CD4-positive, alpha-beta T cell (primary cell): Measurements from ENCODE around the gene AGPAT4. TPM values are rescaled to one million over a fixed set of nuclear protein-coding genes. Genes with fewer than 3 reads are reported as not detected.

Source experiments
- ATAC-seq: fragments of 200-7000 bp; cut with Tn5 transposase; one replicate; pipeline ENCODE4 v1.10.0; 2022; ENCODE audit warnings: mild to moderate bottlenecking; ENCODE audit not compliant: poor library complexity
- CTCF ChIA-PET: fragments of 350-600 bp; sonication (Branson Sonifier 250); formaldehyde crosslinking; loops from one replicate; lab custom pipeline; 2021; ENCODE audit warnings: antibody characterized with exemption, inconsistent platforms; lab: Charles Lee
- POLR2A ChIA-PET: fragments of 350-600 bp; sonication (Branson Sonifier 250); formaldehyde crosslinking; loops from one replicate; lab custom pipeline; 2021; ENCODE audit warnings: antibody characterized with exemption, inconsistent platforms; lab: Charles Lee
- DNase-seq, 14 experiments: peaks; one replicate each; pipeline ENCODE4 v3.0.0-alpha.2; 2013 to 2020; ENCODE audit warnings: mixed read lengths in 2 of 14
- H3K27ac ChIP-seq, 2 donors: one replicate each; pipeline versions ENCODE4 v1.5.1 to v1.7.0; 2013; ENCODE audit warnings: low read length in 2 of 2, low read depth in 1 of 2, mild to moderate bottlenecking in 1 of 2
- H3K27me3 ChIP-seq, 2 experiments: 1 replicate in 1 of 2; 2 replicates in 1 of 2; pipeline versions ENCODE4 v1.6.1 to v1.7.0; 2013; ENCODE audit warnings: low read length in 2 of 2, control low read depth in 1 of 2, mild to moderate bottlenecking in 1 of 2, moderate library complexity in 1 of 2; ENCODE audit not compliant: insufficient read depth in 2 of 2, control insufficient read depth in 1 of 2
- H3K36me3 ChIP-seq: one replicate; pipeline ENCODE4 v1.6.1; 2013; ENCODE audit warnings: low read length, control low read depth; ENCODE audit not compliant: insufficient read depth
- H3K4me1 ChIP-seq: one replicate; pipeline ENCODE4 v1.6.1; 2013; ENCODE audit warnings: low read length, control low read depth; ENCODE audit not compliant: insufficient read depth
- H3K4me3 ChIP-seq: one replicate; pipeline ENCODE4 v1.5.1; 2013; ENCODE audit warnings: mild to moderate bottlenecking, low read length, moderate library complexity
- H3K9me3 ChIP-seq, 2 experiments: 1 replicate in 1 of 2; 2 replicates in 1 of 2; pipeline versions ENCODE4 v1.6.1 to v1.7.0; 2013; ENCODE audit warnings: low read length in 2 of 2, mild to moderate bottlenecking in 2 of 2, control low read depth in 1 of 2, moderate library complexity in 1 of 2; ENCODE audit not compliant: control insufficient read depth in 1 of 2, insufficient read depth in 1 of 2
- H3K27ac Mint-ChIP-seq: one replicate; pipeline ENCODE4 v1.8.0; 2020; ENCODE audit warnings: mixed read lengths
- H3K27me3 Mint-ChIP-seq: one replicate; pipeline ENCODE4 v1.8.0; 2021; ENCODE audit warnings: mixed read lengths
- H3K36me3 Mint-ChIP-seq: one replicate; pipeline ENCODE4 v1.8.0; 2021; ENCODE audit warnings: low read depth, mixed read lengths
- H3K4me1 Mint-ChIP-seq: one replicate; pipeline ENCODE4 v1.8.0; 2021; ENCODE audit warnings: low read depth, mixed read lengths
- H3K4me3 Mint-ChIP-seq: one replicate; pipeline ENCODE4 v1.8.0; 2020; ENCODE audit warnings: mild to moderate bottlenecking, mixed read lengths
- H3K9me3 Mint-ChIP-seq: one replicate; pipeline ENCODE4 v1.8.0; 2020; ENCODE audit warnings: mixed read lengths
- CTCF ChIP-seq: fragments of 200-600 bp; IDR thresholded peaks from one replicate; pipeline ENCODE4 v1.8.0; 2022; ENCODE audit warnings: antibody characterized with exemption, mild to moderate bottlenecking
- intact Hi-C, 2 experiments: fragments of 100-400 bp; cut with DNase I in 1 of 2; cut with micrococcal nuclease in 1 of 2; formaldehyde crosslinking; loops; one replicate each; pipeline versions ENCODE4 v1.15.1 to v1.9.0; 2023 to 2025; cut with DNase I, micrococcal nuclease
- total RNA-seq, 174 experiments: library from RNA in 2 of 174; stranded (reverse) in 2 of 174; gene quantifications; one replicate each; pipeline ENCODE4 v1.2.3 and lab custom pipeline; 2021 to 2026

AGPAT4 gene
- total RNA-seq, 2 experiments from 2014 or later = 2.8 to 4.8 TPM

GRCh38 chr6:161228096-161228495, 45.8 kb downstream of the AGPAT4 start:
- Mint-ChIP-seq H3K27ac (peak overlapping the region; percentile 30), H3K27me3 (no peaks in the 10 kb centered on the region), H3K36me3 (peaks cover 6% of the 10 kb centered on the region), H3K9me3 (no peaks in the 10 kb centered on the region), H3K4me1 (peaks cover 41% of the 10 kb centered on the region), H3K4me3 (no peak overlapping the region)
- no peak for TF ChIP-seq CTCF
- DNase-seq (peak in 1 of 14 experiments; percentile 33), ATAC-seq (no peak)
- peaks cover 43% of the 10 kb centered on the region for H3K4me1 ChIP-seq
- POLR2A ChIA-PET = no interaction called here
- H3K27ac ChIP-seq = no peak overlapping the region
- no peaks in the 10 kb centered on the region for H3K27me3 ChIP-seq
- intact Hi-C loops = loop anchor here in 1 of 2 experiments (5.0 kb wide), 1 partner anchor 111 kb away; no protein-coding TSS in a partner anchor
- no peaks in the 10 kb centered on the region for H3K36me3 ChIP-seq
- no peaks in the 10 kb centered on the region for H3K9me3 ChIP-seq
- CTCF ChIA-PET = no interaction called here
- no peak overlapping the region for H3K4me3 ChIP-seq

GRCh38 chr6:161227004-161227960, 46.6 kb downstream of the AGPAT4 start:
- DNase-seq = peak in 1 of 14 experiments; percentile 9
- H3K9me3 Mint-ChIP-seq = no peaks in the 10 kb centered on the region
- Histone ChIP-seq H3K9me3 (no peaks in the 10 kb centered on the region), H3K27ac (peak overlapping the region in 1 of 2 donors; percentile 65), H3K4me1 (peaks cover 43% of the 10 kb centered on the region), H3K27me3 (no peaks in the 10 kb centered on the region), H3K4me3 (no peak overlapping the region), H3K36me3 (no peaks in the 10 kb centered on the region)
- peaks cover 41% of the 10 kb centered on the region for H3K4me1 Mint-ChIP-seq
- CTCF ChIA-PET = no interaction called here
- ATAC-seq = peak; percentile 20
- POLR2A ChIA-PET = interaction anchor here (0.9 kb wide), 1 partner anchor 12 kb away, joined by 3 read pairs; no protein-coding TSS in a partner anchor
- no peak for TF ChIP-seq CTCF
- no peaks in the 10 kb centered on the region for H3K27me3 Mint-ChIP-seq
- intact Hi-C loops = loop anchor here in 1 of 2 experiments (5.0 kb wide), 1 partner anchor 110 kb away; no protein-coding TSS in a partner anchor
- peak overlapping the region; percentile 80 for H3K27ac Mint-ChIP-seq
- no peak overlapping the region for H3K4me3 Mint-ChIP-seq
- peaks cover 10% of the 10 kb centered on the region for H3K36me3 Mint-ChIP-seq

- DNase-seq = peak in 5 of 14 experiments; percentile 4 to 83 (median 33)
- ChIA-PET POLR2A (interaction anchor here (0.9 kb wide), 1 partner anchor 11 kb away, joined by 3 read pairs; no protein-coding TSS in a partner anchor), CTCF (no interaction called here)
- Mint-ChIP-seq H3K36me3 (peaks cover 4% of the 10 kb centered on the region), H3K27me3 (no peaks in the 10 kb centered on the region), H3K4me1 (peaks cover 41% of the 10 kb centered on the region), H3K4me3 (peak overlapping the region; percentile 42), H3K27ac (peak overlapping the region; percentile 80), H3K9me3 (no peaks in the 10 kb centered on the region)
- Histone ChIP-seq H3K27me3 (no peaks in the 10 kb centered on the region), H3K4me3 (peak overlapping the region; percentile 15), H3K4me1 (peaks cover 43% of the 10 kb centered on the region), H3K36me3 (no peaks in the 10 kb centered on the region), H3K27ac (peak overlapping the region in 1 of 2 donors; percentile 65), H3K9me3 (no peaks in the 10 kb centered on the region)
- intact Hi-C loops = loop anchor here in 1 of 2 experiments (5.0 kb wide), 1 partner anchor 109 kb away; no protein-coding TSS in a partner anchor
- ATAC-seq = peak; percentile 64
- TF ChIP-seq CTCF = no peak
Observed at GRCh38 chr6:161226009-161226964, 47.6 kb downstream of the AGPAT4 start.
